ENCODE data around the gene THAP4.
"Not testable (repeated sequence)": the region's sequence is repeated elsewhere in the genome, so short reads cannot be mapped to it uniquely, and the experiment has no call there.

The THAP4 gene

DNA sequence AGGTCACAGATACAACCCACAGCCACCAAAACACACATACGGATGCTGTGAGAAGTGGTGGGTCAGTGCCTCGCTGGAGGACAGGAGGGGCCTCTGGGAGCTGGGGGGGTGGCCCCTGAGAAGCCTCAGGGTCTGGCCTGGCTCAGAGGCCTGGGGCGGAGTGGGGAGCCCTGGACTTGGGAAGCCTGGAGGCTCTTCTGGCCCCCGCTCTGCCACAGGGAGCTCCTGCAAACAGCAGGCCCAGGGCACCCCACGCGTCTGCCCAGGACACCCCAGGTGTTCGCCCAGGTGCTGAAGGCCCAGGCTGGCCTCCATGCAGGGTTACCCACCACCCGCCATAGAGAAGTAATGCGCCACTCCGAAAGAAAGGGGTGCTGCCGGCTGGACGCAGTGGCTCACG, 25.9 kb downstream of the THAP4 start:
- FAIRE-seq, result no peak

DNA sequence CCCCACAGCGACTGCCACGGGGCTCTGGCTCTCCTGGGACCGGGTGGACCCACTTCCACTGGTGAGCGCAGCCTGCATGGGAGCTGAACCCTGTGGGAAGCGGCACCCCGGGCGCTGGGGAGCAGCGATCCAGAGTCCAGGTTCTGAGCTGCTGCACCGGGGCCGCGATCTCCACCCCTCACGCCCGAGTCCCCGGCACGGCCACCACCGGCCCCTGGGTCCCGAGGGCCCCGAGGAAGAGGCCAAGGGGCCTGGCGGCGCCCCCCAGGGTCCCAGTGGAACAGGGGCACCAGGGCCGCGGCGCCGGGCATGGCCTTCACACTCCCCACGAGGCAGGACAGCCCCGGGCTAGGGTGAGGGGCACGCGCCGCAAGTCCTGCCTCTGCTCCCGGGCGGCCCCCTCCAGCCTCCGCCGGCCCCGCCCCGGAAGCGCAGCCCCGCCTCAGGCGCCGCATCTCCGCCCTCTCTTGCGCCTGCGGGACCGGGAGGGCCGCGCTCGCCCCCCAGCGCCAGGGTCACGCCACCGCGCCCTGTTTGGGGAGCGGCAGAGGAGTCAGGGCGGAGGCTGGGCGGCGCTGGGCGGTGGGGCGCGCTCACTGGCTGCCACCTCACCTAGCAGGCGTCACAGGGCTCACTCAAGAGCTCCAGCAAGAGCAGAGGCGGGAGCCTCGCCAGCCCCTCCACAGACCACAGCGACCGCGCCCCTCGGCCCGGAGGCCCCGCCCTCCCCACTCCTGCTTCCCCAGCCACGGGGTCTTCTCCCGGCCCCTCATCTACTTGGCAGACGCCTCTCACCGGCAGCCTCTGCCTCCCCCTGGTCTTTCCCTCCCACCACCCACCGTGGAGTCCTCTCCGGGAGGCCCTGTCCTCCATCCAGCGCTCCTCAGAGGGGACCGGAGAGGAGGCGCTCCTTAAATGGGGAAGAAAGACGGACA, 26.8 kb downstream of the THAP4 start:
- no peak for FAIRE-seq

DNA sequence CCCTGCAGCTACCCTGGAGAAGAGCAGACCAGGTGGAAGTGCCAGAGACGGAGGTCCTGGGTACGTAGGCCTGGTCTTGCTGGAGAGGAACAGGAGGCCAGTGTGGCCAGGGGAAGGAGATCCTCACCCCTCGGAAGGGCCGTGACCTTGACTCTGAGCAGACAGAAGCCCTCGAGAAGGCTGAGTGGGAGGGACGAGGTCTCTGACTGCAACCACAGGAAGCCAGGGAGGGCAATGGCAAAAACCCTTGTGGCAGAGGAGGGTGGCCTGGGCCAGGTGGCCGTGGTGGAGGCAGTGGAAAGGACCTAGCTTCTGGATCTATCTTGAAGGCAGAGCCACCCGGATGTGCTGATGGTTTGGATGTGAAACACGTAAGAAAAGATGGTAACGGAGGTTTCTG, 28.1 kb downstream of the THAP4 start:
- no peak for FAIRE-seq

DNA sequence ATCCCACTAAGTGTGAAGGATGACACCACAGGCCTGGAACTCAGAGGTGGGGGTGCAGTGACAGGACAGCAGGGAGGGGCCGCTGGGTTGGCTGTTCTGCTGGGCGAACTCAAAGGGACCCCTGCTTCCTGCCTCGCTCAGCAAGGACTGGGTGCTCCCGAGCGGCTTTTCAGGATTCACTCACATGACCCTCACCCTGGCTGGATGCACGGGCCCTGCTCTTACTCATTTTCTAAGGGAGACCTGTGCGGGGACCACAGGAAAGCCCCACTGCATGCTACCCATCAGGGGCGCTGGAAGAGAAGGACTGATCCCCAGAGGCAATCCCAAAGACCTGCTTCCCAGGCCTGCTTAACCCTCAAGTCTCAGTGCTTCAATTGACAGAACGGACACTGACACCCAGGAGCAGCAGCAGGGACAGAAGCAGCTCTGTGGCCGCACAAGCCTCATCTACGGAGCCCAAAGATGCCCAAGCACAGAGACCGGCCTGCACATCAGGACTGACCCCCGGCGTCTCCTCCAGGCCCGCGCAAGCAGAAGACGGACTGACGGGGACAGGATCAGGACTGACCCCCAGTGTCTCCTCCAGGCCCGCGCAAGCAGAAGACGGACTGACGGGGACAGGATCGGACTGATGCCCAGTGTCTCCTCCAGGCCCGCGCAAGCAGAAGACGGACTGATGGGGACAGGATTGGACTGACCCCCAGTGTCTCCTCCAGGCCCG, 29.6 kb downstream of the THAP4 start:
- no peak for FAIRE-seq

DNA sequence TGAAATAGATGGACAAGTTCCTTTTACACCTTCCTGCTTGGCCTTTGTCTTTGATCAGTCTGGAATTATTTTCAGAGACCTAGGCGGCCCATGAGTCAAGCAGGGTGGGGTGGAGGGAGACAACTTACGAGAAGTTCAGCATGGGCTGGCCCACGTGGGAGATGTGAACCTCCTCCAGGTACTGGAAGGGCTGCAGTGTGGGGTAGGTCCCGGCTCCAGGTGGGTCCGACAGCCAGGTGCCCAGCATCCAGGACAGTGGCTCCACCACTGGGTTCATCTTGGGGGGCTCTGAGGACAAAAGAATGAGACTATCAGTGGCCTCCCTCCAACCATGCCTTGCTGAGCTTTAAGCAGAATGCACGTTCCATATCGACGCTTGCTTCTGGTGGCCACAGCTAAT, 30.8 kb downstream of the THAP4 start:
- FAIRE-seq, result no peak

DNA sequence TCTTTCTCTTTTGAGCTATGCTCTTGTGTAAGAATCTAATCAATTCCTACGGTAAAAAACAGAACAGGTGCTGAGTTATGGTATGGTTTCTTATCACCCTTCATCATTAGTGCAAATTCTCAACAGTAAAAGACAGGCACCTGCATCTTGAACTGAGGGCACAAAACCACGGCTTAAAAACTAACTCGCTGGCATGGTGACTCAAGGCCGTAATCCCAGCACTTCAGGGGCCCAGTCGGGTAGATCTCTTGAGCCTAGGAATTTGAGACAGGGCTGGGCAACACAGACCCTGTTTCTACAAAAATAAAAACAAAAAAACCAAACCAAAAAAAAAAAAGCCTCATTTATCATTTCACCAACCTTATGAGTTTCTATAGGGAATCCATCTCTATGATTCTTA, 33.3 kb downstream of the THAP4 start:
- no peak for FAIRE-seq

DNA sequence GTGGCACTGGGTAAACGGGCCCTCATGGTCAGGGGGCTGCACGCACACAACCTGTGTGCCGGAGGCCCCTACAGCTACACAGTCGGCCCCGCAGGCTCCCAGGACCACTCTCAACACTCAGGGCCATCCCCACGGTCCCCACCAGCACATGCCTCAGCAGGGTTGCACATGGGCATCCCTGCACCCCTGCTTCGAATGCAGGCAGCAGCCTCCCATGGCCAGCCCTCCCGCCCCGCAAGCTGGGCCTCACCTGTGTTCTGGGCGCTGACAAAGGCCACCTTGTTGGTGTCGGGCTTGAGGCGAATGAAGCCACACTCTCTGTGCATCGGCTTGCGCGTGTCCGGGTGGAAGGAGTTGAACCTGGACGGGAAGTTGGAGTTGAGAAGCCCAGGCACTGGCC, 34.2 kb downstream of the THAP4 start:
- FAIRE-seq, result no peak

DNA sequence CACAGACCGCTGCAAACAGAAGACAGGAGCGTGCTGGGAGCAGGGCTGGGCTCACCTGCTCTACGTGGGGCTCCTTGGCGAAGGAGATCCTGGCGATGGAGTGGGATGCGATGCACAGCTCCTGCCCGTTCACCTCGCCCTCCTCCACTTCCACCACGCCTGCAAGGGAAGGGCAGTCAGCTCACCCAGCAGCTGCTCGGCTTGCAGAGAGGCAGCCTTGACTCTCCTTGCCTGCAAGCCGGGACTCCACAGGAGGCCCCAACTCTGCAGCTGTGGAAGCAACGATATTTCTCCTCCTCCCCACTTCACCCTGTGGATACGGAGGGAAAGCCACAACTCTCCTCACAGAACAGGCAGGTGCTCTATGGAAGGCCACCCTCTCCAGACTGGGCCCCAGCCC, 35.1 kb downstream of the THAP4 start:
- FAIRE-seq, result no peak

DNA sequence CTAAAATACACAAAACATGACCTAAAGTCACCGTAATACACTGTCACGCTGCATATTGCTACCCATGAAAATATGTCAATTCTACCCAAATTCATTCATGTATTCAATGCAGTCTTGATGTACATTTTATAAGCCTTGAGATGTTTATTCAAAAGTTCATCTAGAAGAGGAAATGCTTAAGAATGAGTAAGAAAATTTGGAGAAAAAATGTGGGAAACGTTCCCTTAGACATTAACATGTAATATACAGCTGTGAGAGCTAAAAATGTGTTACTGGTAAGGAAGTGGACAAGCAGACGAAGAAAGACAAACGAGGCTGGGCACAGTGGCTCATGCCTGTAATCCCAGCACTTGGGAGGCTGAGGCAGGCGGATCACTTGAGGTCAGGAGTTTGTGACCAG, 37.3 kb downstream of the THAP4 start:
- no peak for FAIRE-seq

DNA sequence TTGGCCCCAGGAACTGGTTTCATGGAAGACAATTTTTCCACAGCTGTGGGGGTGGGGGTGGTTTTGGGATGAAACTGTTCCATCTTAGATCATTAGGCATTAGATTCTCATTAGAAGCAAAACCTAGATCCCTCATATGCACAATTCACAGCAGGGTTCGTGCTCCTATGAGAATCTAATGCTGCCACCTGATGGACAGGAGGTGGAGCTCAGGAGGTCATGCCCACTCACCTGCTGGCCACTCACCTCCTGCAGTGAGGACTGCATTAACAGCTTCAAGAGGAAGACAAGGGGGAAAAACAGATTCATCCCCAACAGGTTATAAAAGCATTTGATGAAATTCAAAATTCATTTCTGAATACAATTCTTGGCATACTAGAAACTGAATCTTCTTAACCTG, 38.5 kb downstream of the THAP4 start:
- FAIRE-seq, result no peak

DNA sequence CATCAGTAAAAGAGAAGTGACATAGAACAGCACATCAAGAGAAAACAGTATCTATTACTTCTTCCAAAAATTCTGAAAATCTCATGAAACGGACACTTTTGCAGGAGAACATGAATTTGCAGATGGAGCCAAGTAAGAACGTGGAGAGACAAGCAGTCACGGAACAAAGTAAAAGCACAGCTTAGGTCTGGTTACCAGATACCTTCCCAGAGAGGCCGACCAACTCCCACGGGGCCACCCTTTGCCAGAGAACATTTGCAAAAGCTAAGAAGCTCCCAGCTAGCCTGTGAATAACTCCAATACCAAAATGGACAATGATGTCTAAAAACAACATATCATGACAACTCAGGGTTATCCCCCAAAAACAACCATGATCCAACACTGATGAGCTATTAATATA, 38.9 kb downstream of the THAP4 start:
- no peak for FAIRE-seq

DNA sequence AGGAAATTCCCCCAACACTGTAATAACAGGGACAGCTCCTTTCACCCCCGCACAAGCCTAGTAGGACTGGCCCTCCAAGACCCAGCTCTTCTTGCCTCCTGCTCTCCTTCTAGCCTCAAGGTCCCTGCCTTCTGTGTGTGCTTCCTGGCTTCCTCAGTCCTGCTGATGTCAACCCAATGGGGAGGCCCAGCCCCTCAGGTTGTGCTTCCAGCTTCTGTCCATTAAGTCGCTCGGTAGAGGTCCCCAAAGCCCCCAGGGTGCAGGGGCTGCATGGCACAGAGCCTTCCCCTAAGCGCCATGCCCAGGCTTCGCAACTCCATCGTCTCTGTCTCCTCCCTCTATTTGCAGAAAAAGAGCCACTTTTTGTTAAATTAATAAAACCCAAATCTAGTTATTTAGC, 39.4 kb downstream of the THAP4 start:
- no peak for FAIRE-seq

DNA sequence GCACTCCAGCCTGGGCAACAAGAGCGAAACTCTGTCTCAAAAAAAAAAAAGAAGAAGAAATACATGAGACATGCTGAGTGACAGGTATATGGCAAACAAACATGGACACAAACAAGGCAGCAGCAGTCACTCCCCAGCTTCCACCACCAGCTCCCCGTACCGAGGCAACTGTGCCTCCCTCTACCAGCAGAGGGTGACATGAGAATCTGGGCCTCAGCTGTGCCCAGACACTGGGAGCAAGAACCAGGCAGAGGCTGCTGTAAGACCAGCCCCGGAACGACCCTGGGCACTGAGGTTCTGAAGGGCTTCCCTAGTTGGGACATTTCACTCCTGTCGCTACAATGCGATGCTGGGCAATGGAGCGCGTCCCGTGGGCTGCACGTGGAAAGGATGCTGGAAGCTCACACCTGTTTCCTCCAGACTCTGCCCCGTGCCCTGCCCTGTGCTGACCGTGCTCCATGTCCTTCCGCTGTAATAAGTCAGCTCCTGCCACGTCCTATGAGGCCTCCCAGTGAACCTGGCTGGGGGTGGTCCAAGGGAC, 41.3 kb downstream of the THAP4 start:
- FAIRE-seq, result no peak

DNA sequence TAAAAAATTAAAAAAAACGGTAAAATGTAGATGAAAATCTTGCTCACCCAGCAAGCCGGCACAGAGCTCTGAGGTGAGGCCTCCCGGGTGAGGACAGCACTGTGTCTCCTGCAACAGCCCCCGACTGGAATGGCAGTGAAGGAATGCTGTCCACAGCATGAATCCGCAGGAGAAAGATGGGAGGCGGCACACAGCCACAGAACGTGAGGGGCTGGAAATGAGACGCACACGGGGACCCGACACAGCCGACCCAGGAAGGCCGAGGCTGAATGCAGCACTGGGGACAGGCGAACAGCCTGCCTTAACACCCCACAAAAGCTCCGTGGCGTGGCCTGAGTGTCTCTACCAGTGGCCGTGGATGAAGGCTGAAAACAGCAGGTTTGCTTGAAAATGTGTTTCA, 43.7 kb downstream of the THAP4 start:
- FAIRE-seq, result no peak

DNA sequence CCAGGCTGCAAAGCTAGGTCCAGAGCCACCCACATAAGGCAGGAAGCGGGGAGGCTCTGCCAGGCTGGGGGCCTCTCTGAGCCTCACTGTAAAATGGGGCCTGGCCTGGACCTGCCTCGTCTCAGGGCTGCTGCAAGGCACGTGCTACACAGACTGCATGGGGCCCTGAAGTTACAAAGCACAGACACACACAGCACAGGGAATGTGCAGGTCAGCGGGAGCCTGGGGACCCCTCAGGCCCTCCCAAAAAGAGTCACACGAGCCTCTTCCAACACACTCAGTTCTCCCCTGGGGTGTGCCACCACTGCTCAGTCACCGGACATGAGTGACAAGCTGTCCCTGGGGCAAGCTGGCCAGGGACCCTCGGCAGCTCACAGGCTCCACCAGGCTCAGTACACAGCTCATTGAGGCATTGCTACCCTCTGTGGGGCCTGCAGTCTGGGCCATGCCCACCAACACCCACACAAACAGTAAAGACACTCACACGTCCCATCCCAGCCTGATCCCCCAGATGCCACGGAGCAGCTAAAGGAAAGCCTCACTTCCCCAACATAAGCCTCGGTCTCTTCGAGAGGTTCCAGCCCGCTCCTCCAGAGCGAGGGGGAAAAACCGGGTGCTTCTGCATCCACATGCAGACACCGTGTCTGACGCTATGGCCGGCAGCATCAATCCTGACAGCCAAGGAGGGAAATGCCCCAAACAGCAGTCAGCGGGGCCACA, 44.7 kb downstream of the THAP4 start:
- FAIRE-seq, result no peak

DNA sequence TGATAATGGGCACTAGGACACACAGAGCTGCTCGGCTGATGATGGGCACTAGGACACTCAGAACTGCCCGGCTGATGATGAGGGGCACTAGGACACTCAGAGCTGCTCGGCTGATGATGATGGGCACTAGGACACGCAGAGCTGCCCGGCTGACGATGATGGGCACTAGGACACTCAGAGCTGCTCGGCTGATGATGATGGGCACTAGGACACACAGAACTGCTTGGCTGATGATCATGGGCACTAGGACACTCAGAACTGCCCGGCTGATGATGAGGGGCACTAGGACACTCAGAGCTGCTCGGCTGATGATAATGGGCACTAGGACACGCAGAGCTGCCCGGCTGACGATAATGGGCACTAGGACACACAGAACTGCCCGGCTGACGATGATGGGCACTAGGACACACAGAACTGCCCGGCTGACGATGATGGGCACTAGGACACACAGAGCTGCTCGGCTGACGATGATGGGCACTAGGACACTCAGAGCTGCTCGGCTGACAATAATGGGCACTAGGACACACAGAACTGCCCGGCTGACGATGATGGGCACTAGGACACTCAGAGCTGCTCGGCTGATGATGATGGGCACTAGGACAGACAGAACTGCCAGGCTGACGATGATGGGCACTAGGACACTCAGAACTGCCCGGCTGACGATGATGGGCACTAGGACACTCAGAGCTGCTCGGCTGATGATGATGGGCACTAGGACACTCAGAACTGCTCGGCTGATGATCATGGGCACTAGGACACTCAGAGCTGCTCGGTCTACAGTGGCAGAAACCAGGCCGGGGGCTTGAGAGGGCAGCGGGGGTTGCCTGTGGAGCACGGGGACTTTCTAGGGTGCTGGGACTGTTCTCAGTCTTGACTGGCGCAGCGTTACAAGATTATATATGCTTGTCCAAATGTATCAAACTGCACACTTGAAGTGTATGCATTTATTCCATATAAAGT, 46.2 kb downstream of the THAP4 start:
- not testable (repeated sequence) for FAIRE-seq

DNA sequence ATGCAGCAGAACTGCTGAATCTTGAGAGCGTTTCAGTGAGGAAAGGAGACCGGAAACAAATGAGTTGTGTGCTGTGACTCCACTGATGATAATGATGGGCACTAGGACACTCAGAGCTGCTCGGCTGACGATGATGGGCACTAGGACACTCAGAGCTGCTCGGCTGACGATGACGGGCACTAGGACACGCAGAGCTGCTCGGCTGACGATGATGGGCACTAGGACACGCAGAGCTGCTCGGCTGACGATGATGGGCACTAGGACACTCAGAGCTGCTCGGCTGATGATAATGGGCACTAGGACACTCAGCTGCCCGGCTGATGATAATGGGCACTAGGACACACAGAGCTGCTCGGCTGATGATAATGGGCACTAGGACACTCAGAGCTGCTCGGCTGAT, 47.1 kb downstream of the THAP4 start:
- FAIRE-seq, result not testable (repeated sequence)

DNA sequence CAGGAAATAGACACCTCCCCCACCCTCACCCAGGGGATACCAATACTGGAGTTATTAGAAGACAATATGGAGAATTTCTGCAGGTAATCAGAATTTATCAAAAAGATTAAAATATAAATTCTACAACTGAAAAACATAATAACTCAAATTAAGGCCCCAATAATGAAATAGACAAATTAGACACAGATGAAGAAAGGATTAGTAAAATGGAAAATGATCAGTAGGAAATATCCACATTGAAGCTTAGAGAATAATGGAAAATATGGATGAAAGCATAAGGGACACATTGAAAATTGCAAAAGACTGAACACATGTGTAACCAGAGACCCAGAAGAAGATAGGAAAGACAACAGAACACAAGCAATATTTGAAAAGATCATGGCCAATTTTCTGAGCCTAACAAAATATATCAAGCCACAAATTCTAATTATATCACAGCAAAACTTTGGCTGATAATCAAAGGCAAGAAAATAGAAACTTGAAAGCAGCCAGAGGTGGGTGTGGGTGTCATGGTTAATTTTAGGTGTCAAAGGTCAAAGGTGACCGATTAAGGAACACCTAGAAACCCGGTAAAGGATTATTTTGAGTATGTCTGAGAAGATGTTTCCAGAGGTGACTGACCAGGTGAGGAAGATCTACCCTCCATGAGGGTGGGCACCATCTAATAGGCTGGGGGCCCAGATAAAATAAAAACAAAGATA, 50.2 kb downstream of the THAP4 start:
- FAIRE-seq, result no peak

DNA sequence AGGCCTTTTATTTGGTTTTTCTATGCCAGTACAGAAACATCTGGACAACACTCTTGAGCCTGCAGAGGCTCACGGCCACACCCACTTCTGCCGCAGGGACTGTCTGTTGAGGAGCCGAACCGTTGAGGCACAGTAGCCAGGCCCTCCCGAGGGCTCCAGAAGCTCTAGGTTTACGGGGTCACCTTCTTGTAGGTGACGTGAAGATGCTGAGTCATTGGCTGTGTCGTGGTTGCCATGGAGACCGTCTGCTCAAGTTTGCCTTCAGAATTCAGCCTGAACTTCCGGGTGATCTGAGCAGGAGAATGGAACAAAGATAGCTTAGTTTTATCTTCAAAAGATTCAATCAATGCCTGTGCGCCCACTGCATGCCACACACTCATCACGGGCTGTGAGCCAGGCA, 52.5 kb downstream of the THAP4 start:
- no peak for FAIRE-seq

DNA sequence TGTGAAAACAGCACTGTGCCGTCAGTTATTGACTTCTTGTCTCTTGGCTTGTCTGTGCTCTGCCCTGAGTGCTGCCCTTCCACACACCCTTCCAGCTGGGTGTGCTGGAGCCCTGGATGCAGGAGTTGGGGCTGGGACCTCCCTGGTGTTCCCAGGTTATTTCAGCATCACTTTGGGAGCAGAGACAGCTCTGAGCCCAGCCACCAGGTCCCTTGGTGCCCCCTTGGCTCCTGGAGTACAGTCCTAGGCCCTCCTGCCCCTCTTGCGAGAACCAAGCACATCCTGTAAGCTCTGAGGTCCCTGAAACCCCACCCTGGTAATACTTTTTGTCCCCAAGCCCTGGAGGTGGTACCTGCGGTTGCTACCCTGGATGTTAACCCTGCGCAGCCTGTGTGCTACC, 54.2 kb downstream of the THAP4 start:
- no peak for FAIRE-seq

DNA sequence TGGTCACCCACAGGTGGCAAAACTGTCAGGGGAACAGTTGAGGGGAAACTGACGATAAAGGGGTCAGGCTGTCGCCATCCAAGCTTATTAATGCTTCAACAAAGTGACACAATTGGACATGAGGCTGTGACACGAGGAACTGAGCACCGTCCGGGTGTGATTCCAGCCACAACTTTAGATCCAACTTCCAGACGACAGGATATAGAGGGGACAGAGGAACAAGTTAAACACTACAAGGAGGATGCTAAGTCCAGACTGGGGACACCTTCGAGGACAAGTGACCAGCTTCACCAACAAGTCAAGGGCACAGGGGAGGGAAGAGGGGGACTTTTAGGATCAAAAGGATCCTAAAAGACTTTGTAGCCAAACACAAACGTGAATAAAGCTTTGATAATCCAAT, 54.6 kb downstream of the THAP4 start:
- no peak for FAIRE-seq

DNA sequence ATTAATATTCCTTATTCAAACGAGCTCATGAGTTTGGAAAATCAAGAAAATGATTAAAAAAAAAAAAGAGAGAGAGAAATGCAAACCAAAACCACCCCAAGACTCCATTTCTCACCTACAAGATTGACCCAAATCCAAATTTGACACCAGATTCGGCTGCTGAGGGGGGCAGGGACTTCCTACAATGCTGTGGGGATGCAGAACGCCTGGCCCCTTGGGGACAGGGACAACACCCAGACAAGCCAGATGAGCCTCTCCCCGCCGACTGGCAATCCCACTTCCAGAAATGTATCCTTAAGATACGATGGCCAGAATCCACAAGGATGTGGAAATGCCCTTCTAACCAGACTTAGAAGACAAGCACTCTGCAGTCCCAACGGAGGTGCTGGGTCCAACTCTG, 57.7 kb downstream of the THAP4 start:
- FAIRE-seq, result no peak
